AG04450 (cell line): ENCODE measurements around the gene RYR3. TPM values are rescaled to one million over a fixed set of nuclear protein-coding genes. Genes with fewer than 3 reads are reported as not detected.

Experiments
- CTCF ChIA-PET: fragments of 300-600, 350-600 bp; formaldehyde crosslinking; extraction: SDS; loops from one replicate; lab custom pipeline; 2022; ENCODE audit warnings: antibody characterized with exemption, inconsistent platforms; lab: Charles Lee
- POLR2A ChIA-PET: fragments of 350-600 bp; formaldehyde crosslinking; extraction: SDS; loops from one replicate; lab custom pipeline; 2021; ENCODE audit warnings: antibody characterized with exemption, inconsistent platforms; lab: Yijun Ruan, JAX
- DNase-seq: peaks from one replicate; pipeline ENCODE4 v3.0.0-alpha.2; 2011; ENCODE audit warnings: low read depth, low spot score
- H3K27ac ChIP-seq: one replicate; pipeline ENCODE4 v1.5.1; 2012; ENCODE audit warnings: low read depth, low read length, control low read depth
- H3K27me3 ChIP-seq: one replicate; pipeline ENCODE4 v1.6.0; 2012; ENCODE audit warnings: low read length; ENCODE audit not compliant: control insufficient read depth, insufficient read depth
- H3K4me3 ChIP-seq: 2 replicates; pipeline ENCODE4 v1.5.1; 2011; ENCODE audit warnings: mild to moderate bottlenecking, low read depth, low read length, control low read depth
- H3K9me3 ChIP-seq: 2 replicates; pipeline ENCODE4 v1.5.1; 2012; ENCODE audit warnings: low read length; ENCODE audit not compliant: control insufficient read depth, insufficient read depth
- polyA plus RNA-seq: library from polyadenylated mRNA; depleted of rRNA; stranded (reverse); fragments of >200 nt; gene quantifications from 2 replicates; pipeline ENCODE4 v1.2.3, GENCODE V29; 2011
- TF ChIP-seq, protein P1 (sequence below): IDR thresholded peaks from 2 replicates; pipeline ENCODE4 v1.5.1; 2011; ENCODE audit warnings: low read depth, low read length, control low read depth, inconsistent platforms

The RYR3 gene
- polyA plus RNA-seq, 1 experiment: not detected

DNA sequence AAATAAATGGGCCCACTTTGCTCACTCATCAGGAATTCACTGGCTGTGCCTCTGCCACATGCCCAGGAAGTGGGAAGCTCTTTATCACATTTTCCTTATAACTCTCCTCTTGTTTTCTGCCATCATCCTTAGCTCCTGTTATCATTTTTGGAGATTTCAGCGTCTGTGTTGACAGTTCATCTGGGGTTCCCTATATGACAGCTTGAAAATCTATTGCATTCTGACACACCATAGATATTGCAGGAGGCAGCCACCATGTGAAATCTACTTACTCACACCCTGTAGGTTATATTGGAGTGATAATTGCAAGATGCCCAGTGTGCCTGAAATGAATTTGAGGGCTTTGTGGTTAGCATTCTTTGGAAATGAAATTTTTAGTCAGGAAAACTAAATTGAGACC lies 132.9 kb downstream of the RYR3 start:
- no peak overlapping the region for H3K4me3 ChIP-seq
- CTCF ChIA-PET: no interaction called here
- no peaks in the 10 kb centered on the region for H3K9me3 ChIP-seq
- no peak overlapping the region for H3K27ac ChIP-seq
- TF ChIP-seq, protein P1, sequence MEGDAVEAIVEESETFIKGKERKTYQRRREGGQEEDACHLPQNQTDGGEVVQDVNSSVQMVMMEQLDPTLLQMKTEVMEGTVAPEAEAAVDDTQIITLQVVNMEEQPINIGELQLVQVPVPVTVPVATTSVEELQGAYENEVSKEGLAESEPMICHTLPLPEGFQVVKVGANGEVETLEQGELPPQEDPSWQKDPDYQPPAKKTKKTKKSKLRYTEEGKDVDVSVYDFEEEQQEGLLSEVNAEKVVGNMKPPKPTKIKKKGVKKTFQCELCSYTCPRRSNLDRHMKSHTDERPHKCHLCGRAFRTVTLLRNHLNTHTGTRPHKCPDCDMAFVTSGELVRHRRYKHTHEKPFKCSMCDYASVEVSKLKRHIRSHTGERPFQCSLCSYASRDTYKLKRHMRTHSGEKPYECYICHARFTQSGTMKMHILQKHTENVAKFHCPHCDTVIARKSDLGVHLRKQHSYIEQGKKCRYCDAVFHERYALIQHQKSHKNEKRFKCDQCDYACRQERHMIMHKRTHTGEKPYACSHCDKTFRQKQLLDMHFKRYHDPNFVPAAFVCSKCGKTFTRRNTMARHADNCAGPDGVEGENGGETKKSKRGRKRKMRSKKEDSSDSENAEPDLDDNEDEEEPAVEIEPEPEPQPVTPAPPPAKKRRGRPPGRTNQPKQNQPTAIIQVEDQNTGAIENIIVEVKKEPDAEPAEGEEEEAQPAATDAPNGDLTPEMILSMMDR: no peak
- POLR2A ChIA-PET: no interaction called here
- H3K27me3 ChIP-seq: no peaks in the 10 kb centered on the region
- DNase-seq: no peak

DNA sequence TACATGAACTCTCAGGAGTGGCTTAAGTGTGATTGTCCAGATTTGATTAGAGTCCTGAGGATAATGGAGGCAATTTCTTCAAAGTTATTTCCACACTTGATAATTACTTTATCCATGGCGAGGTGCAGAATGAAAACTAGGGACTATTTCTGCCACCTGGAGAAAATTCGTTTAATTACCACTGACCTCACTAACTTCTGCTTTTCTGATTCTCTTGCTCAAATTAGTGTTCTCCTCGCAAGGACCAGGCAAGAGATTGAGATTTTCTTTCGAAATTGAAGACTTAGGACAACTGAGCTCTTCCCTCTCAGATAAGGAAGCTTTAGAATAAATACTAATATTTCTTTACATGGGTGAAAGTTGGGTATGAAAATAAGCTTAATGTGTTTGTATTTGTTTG lies 135.2 kb downstream of the RYR3 start:
- Histone ChIP-seq H3K27me3 (no peaks in the 10 kb centered on the region), H3K4me3 (no peak overlapping the region), H3K27ac (no peak overlapping the region), H3K9me3 (no peaks in the 10 kb centered on the region)
- DNase-seq: no peak
- ChIA-PET CTCF (no interaction called here), POLR2A (no interaction called here)
- TF ChIP-seq, protein P1: no peak

DNA sequence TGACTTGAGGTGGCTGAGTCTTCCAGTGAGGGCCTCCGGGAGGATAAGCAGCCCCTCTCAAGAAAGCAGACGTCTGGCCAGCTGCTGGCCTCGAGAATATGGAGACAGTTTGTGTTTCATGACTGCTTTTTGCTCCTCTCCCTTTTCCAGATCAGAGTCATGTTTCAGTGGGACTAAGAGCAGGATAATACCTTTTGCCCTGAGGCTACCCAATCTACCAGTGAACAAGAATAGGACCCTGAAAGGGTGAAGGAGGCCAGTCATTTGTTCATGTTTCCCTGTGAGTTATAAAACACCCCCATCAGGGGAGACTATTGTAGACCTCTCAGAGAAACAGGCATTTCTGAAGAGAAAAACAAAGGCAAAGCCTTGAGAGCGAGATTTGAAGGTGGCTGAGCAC lies 137.4 kb downstream of the RYR3 start:
- TF ChIP-seq, protein P1: no peak
- DNase-seq: no peak
- no peak overlapping the region for H3K4me3 ChIP-seq
- ChIA-PET CTCF (no interaction called here), POLR2A (no interaction called here)
- H3K9me3 ChIP-seq: no peaks in the 10 kb centered on the region
- H3K27me3 ChIP-seq: no peaks in the 10 kb centered on the region
- no peak overlapping the region for H3K27ac ChIP-seq

DNA sequence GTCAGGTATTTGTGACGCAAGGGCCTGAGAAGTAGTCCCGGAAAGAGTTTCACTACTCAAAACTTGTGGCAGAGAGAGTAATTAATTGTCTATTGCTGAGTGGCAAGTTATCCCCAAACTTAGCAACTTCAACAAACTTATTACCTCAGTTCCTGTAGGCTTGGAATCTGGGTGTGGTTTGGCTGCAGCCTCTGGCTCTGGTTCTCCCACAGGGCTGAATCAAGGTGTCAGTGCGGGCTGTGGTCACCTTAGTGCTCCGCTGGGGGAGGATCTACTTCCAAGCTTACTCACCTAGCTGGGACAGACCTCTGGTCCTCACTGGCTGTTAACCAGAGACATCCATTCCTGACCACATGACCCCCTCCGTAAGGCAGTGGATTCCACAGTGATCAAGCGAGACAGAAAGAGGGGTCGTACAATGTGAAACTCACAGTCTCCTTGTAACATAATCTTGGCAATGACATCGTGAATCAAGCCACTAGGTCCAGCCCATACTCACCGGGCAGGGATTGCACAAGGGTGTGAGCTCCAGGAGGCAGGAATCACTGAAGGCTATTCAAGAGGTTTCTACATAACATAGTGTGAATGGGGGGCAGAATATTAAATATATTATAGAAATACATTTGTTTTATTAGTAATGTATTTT lies 138.3 kb downstream of the RYR3 start:
- POLR2A ChIA-PET: no interaction called here
- CTCF ChIA-PET: no interaction called here
- no peak overlapping the region for H3K4me3 ChIP-seq

DNA sequence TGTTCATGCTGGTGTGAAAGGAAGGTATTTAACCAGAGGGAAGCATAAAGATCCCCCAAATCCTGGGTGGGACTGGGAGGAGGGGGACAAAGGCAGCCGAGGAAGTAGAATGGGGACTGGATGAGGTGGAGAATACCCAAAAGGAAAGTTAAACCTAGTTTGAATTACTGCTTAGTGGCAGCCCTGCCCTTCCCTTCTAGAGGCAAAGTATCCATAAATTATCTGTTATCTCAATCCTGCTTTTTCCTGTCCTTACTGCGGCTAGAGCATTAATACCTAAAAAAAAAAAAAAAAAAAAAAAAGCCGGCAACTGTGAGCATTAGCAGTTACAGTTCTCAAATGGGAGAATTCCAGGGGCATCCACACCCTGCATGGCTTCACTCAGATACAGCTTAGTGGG lies 139.0 kb downstream of the RYR3 start:
- Histone ChIP-seq H3K4me3 (no peak overlapping the region), H3K9me3 (no peaks in the 10 kb centered on the region), H3K27ac (no peak overlapping the region), H3K27me3 (no peaks in the 10 kb centered on the region)
- ChIA-PET CTCF (no interaction called here), POLR2A (no interaction called here)
- TF ChIP-seq, protein P1: no peak
- DNase-seq: no peak

More for the DNA sequence above, 138.3 kb downstream of the RYR3 start:
- Histone ChIP-seq H3K27ac (no peak overlapping the region), H3K27me3 (no peaks in the 10 kb centered on the region), H3K9me3 (no peaks in the 10 kb centered on the region)
- TF ChIP-seq, protein P1: no peak
- DNase-seq: no peak
